H9 (cell line): ENCODE measurements around the gene TSPOAP1. TPM values are rescaled to one million over a fixed set of nuclear protein-coding genes. Genes with fewer than 3 reads are reported as not detected.

ENCODE experiments used
- DNase-seq: peaks from one replicate; pipeline ENCODE4 v3.0.0-alpha.2; 2017
- H2AFZ ChIP-seq: one replicate; pipeline ENCODE4 v1.6.1; 2013; ENCODE audit warnings: mild to moderate bottlenecking, low read length, control low read depth, moderate library complexity
- H2AK5ac ChIP-seq: 2 replicates; pipeline ENCODE4 v1.6.1; 2013; ENCODE audit warnings: low read length, control low read depth, mixed read lengths; ENCODE audit not compliant: insufficient read length
- H2BK120ac ChIP-seq: one replicate; pipeline ENCODE4 v1.6.1; 2013; ENCODE audit warnings: low read depth, mild to moderate bottlenecking, low read length, control low read depth, inconsistent platforms; ENCODE audit not compliant: poor library complexity, severe bottlenecking
- H2BK12ac ChIP-seq: 2 replicates; pipeline ENCODE4 v1.6.1; 2013; ENCODE audit warnings: low read length, control low read depth, mixed read lengths, low read depth; ENCODE audit not compliant: insufficient read length
- H2BK15ac ChIP-seq: 2 replicates; pipeline ENCODE4 v1.6.1; 2013; ENCODE audit warnings: low read depth, low read length, control low read depth
- H2BK20ac ChIP-seq: one replicate; pipeline ENCODE4 v1.6.1; 2013; ENCODE audit warnings: low read depth, mild to moderate bottlenecking, low read length, control low read depth, inconsistent platforms; ENCODE audit not compliant: poor library complexity, severe bottlenecking
- H2BK5ac ChIP-seq: 2 replicates; pipeline ENCODE4 v1.6.1; 2013; ENCODE audit warnings: low read length, control low read depth, mixed read lengths; ENCODE audit not compliant: insufficient read length
- H3K14ac ChIP-seq: 2 replicates; pipeline ENCODE4 v1.6.1; 2013; ENCODE audit warnings: low read length, control low read depth; ENCODE audit not compliant: insufficient read depth
- H3K18ac ChIP-seq: 2 replicates; pipeline ENCODE4 v1.6.1; 2013; ENCODE audit warnings: low read depth, mild to moderate bottlenecking, mixed read lengths, low read length, control low read depth; ENCODE audit not compliant: insufficient read length
- H3K23ac ChIP-seq: 2 replicates; pipeline ENCODE4 v1.6.1; 2013; ENCODE audit warnings: low read length, control low read depth, mixed read lengths, low read depth; ENCODE audit not compliant: insufficient read length
- H3K23me2 ChIP-seq: 2 replicates; pipeline ENCODE4 v1.6.1; 2013; ENCODE audit warnings: low read depth, mild to moderate bottlenecking, mixed read lengths, low read length, control low read depth; ENCODE audit not compliant: insufficient read length, poor library complexity, severe bottlenecking
- H3K27ac ChIP-seq: 2 replicates; pipeline ENCODE4 v1.5.1; 2013; ENCODE audit warnings: low read length, control low read depth, mixed read lengths, low read depth; ENCODE audit not compliant: insufficient read length
- H3K27me3 ChIP-seq: 2 replicates; pipeline ENCODE4 v1.6.1; 2013; ENCODE audit warnings: low read length, control low read depth, inconsistent platforms; ENCODE audit not compliant: insufficient read depth
- H3K4ac ChIP-seq: 2 replicates; pipeline ENCODE4 v1.6.1; 2013; ENCODE audit warnings: low read depth, mild to moderate bottlenecking, control low read depth, inconsistent platforms, low read length, moderate library complexity
- H3K4me1 ChIP-seq: 2 replicates; pipeline ENCODE4 v1.6.1; 2013; ENCODE audit warnings: low read length, control low read depth, inconsistent platforms; ENCODE audit not compliant: insufficient read depth
- H3K4me2 ChIP-seq: 2 replicates; pipeline ENCODE4 v1.6.1; 2013; ENCODE audit warnings: low read length, control low read depth, mixed read lengths; ENCODE audit not compliant: insufficient read length, insufficient read depth
- H3K56ac ChIP-seq: 2 replicates; pipeline ENCODE4 v1.6.1; 2013; ENCODE audit warnings: low read depth, mild to moderate bottlenecking, mixed read lengths, low read length, control low read depth; ENCODE audit not compliant: insufficient read length
- H3K79me1 ChIP-seq: 2 replicates; pipeline ENCODE4 v1.6.1; 2013; ENCODE audit warnings: low read depth, mild to moderate bottlenecking, moderate library complexity, low read length, control low read depth, inconsistent platforms; ENCODE audit not compliant: insufficient read depth, poor library complexity, severe bottlenecking
- H3K79me2 ChIP-seq: 2 replicates; pipeline ENCODE4 v1.6.1; 2013; ENCODE audit warnings: low read length, control low read depth, inconsistent platforms; ENCODE audit not compliant: insufficient read depth
- H3K9ac ChIP-seq: 2 replicates; pipeline ENCODE4 v1.6.1; 2013; ENCODE audit warnings: low read length, control low read depth, mixed read lengths; ENCODE audit not compliant: insufficient read length; ENCODE audit errors: extremely low read depth
- H3K9me3 ChIP-seq: one replicate; pipeline ENCODE4 v1.6.1; 2013; ENCODE audit warnings: low read depth, low read length, inconsistent platforms; ENCODE audit not compliant: control insufficient read depth
- H3T11ph ChIP-seq: one replicate; pipeline ENCODE4 v1.6.1; 2013; ENCODE audit warnings: mild to moderate bottlenecking, low read length, control low read depth, inconsistent platforms
- H4K20me1 ChIP-seq: one replicate; pipeline ENCODE4 v1.6.1; 2013; ENCODE audit not compliant: control insufficient read depth, insufficient read length, insufficient read depth
- H4K5ac ChIP-seq: 2 replicates; pipeline ENCODE4 v1.6.1; 2013; ENCODE audit warnings: low read depth, mild to moderate bottlenecking, mixed read lengths, low read length, control low read depth; ENCODE audit not compliant: insufficient read length
- H4K8ac ChIP-seq: replicated peaks from 2 replicates; pipeline ENCODE4 v1.6.1; 2013; ENCODE audit warnings: low read length, control low read depth, mixed read lengths, low read depth; ENCODE audit not compliant: insufficient read length
- H4K91ac ChIP-seq: 2 replicates; pipeline ENCODE4 v1.6.1; 2013; ENCODE audit warnings: low read depth, mild to moderate bottlenecking, moderate library complexity, mixed read lengths, low read length, control low read depth; ENCODE audit not compliant: insufficient read length
- H3K27ac Mint-ChIP-seq, 3 experiments: 2 replicates in 2 of 3; 3 replicates in 1 of 3; pipeline ENCODE4 v1.8.0; 2020 to 2021; ENCODE audit warnings: mixed read lengths in 3 of 3, mild to moderate bottlenecking in 1 of 3, moderate library complexity in 1 of 3
- H3K27me3 Mint-ChIP-seq: 2 replicates; pipeline ENCODE4 v1.8.0; 2021; ENCODE audit warnings: low read depth, mild to moderate bottlenecking, moderate library complexity, mixed read lengths
- H3K36me3 Mint-ChIP-seq, 3 experiments: 2 replicates in 2 of 3; 3 replicates in 1 of 3; pipeline ENCODE4 v1.8.0; 2020 to 2021; ENCODE audit warnings: low read depth in 3 of 3, mixed read lengths in 3 of 3; ENCODE audit not compliant: insufficient read depth in 1 of 3
- H3K4me1 Mint-ChIP-seq, 2 experiments: 2 replicates each; pipeline ENCODE4 v1.8.0; 2020; ENCODE audit warnings: mixed read lengths in 2 of 2
- H3K4me3 Mint-ChIP-seq, 2 experiments: 2 replicates in 1 of 2; 3 replicates in 1 of 2; pipeline ENCODE4 v1.8.0; 2020 to 2021; ENCODE audit warnings: mild to moderate bottlenecking in 2 of 2, mixed read lengths in 2 of 2, moderate library complexity in 1 of 2
- H3K9me3 Mint-ChIP-seq, 2 experiments: 2 replicates in 1 of 2; 3 replicates in 1 of 2; pipeline ENCODE4 v1.8.0; 2020; ENCODE audit warnings: mild to moderate bottlenecking in 2 of 2, mixed read lengths in 2 of 2, moderate library complexity in 1 of 2
- WGBS: extraction: QIAGEN DNeasy Blood & Tissue Kit; methylation state at CpG from one replicate; pipeline ENCODE4 v1.1.7; 2013; ENCODE audit warnings: missing lambda C conversion rate, low lambda C conversion rate, mixed read lengths; ENCODE audit not compliant: insufficient read length; ENCODE audit errors: extremely low coverage; 5-methylcytosine and 5-hydroxymethylcytosine counted together
- total RNA-seq: library from RNA; stranded (reverse); gene quantifications from 2 replicates; pipeline ENCODE4 v1.2.1, GENCODE V29; 2021
- TF ChIP-seq, protein P1 (sequence below): fragments of 200-600 bp; sonication (generic); conservative IDR thresholded peaks from 3 replicates; pipeline ENCODE4 v1.8.0; 2021; ENCODE audit warnings: antibody characterized with exemption, mild to moderate bottlenecking

The TSPOAP1 gene
- total RNA-seq, 1 experiment from 2014 or later: 17.3 TPM

DNA sequence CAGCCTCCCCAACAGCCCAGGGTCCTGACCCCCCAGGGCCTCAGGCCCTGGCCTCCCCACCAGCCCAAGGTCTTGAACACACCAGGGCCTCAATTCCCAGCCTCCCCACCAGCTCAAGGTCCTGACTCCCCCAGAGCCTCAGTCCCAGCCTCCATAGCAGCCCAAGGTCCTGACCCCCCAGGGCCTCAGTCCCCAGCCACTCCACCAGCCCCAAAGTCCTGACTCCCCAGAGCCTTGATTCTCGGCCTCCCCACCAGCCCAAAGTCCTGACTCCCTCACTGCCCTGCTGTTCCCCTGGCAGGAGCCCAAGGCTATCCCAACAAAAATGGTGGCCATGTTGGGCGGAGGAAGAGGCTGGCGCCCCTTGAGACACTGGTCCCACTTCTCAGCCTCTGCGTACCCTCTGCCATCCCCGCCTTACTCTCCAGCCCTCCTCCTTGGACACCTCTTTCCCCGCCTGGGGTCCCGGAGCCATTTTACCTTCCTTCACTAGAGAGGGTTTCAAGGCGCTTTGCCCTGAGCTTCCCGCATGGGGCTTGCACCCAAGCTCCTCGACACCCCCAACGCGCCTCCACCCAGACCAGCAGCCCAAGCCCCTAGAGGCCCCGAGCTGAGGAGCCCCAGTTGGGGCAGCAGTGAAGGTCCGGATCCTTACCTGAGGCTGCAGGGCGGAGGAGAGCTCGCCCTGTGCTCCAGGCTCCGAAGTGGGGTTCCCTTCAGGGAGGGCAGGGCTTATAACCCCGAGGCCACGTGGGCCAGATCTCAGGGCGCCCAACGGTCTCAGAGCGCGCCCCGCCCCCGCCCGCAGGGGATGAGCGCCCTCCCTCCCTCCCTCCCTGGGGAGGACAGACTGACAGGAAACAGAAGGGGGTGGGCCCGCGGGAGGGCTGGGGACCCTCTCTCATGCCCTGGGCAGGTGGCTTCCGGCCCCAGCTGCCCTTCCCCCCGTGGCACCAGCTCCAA is 3.5 kb upstream of the TSPOAP1 start:
- Mint-ChIP-seq H3K4me1 (peaks cover 38 to 51% of the 10 kb centered on the region in 2 experiments), H3K4me3 (no peak overlapping the region), H3K36me3 (no peaks in the 10 kb centered on the region), H3K27ac (peak overlapping the region in 2 of 3 experiments; percentile 28 to 87; a peak in 2 of 7 replicates), H3K27me3 (peaks cover 11% of the 10 kb centered on the region), H3K9me3 (no peaks in the 10 kb centered on the region)
- H2BK12ac ChIP-seq: peak overlapping the region; percentile 26
- H3K27me3 ChIP-seq: no peaks in the 10 kb centered on the region
- H2AK5ac ChIP-seq: no peak overlapping the region
- peak overlapping the region; percentile 2 for H3K18ac ChIP-seq
- H3K4me2 ChIP-seq: no peak overlapping the region
- TF ChIP-seq, protein P1, sequence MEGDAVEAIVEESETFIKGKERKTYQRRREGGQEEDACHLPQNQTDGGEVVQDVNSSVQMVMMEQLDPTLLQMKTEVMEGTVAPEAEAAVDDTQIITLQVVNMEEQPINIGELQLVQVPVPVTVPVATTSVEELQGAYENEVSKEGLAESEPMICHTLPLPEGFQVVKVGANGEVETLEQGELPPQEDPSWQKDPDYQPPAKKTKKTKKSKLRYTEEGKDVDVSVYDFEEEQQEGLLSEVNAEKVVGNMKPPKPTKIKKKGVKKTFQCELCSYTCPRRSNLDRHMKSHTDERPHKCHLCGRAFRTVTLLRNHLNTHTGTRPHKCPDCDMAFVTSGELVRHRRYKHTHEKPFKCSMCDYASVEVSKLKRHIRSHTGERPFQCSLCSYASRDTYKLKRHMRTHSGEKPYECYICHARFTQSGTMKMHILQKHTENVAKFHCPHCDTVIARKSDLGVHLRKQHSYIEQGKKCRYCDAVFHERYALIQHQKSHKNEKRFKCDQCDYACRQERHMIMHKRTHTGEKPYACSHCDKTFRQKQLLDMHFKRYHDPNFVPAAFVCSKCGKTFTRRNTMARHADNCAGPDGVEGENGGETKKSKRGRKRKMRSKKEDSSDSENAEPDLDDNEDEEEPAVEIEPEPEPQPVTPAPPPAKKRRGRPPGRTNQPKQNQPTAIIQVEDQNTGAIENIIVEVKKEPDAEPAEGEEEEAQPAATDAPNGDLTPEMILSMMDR: no peak
- no peak overlapping the region for H3K9ac ChIP-seq
- no peaks in the 10 kb centered on the region for H3K79me2 ChIP-seq
- H3K4me1 ChIP-seq: peaks cover 7% of the 10 kb centered on the region; the same call in 1 of the 2 replicates
- no peak overlapping the region for H2BK120ac ChIP-seq
- no CpG with 5 or more reads among the region's 31 CpGs for WGBS
- H4K5ac ChIP-seq: no peak overlapping the region
- peak overlapping the region; percentile 62 for H2BK20ac ChIP-seq
- H4K8ac ChIP-seq: no peak overlapping the region
- H3T11ph ChIP-seq: no peak overlapping the region
- H2BK5ac ChIP-seq: no peak overlapping the region
- peak; percentile 33 for DNase-seq
- peak overlapping the region; percentile 17; the same call in 1 of the 2 replicates for H3K14ac ChIP-seq
- H4K20me1 ChIP-seq: no peaks in the 10 kb centered on the region
- no peak overlapping the region for H3K56ac ChIP-seq
- no peak overlapping the region for H2BK15ac ChIP-seq
- no peaks in the 10 kb centered on the region for H3K9me3 ChIP-seq
- H3K23ac ChIP-seq: no peak overlapping the region
- H3K4ac ChIP-seq: peak overlapping the region; percentile 12; the same call in 1 of the 2 replicates
- no peak overlapping the region for H3K27ac ChIP-seq
- no peak overlapping the region for H2AFZ ChIP-seq
- no peaks in the 10 kb centered on the region for H3K79me1 ChIP-seq
- peak overlapping the region; percentile 21 for H4K91ac ChIP-seq
- no peaks in the 10 kb centered on the region for H3K23me2 ChIP-seq
